Neural progenitor cell (in vitro differentiated cells): ENCODE results near the gene SMCO1. TPM values are rescaled to one million over a fixed set of nuclear protein-coding genes. Genes with fewer than 3 reads are reported as not detected.

ENCODE experiments used
- DNase-seq: peaks from one replicate; pipeline ENCODE4 v3.0.0-alpha.2; 2016; ENCODE audit warnings: low spot score
- H2AFZ ChIP-seq: fragments of 200-600 bp; sonication (generic); replicated peaks from 2 replicates; pipeline ENCODE4 v1.6.1; 2016; ENCODE audit warnings: antibody characterized with exemption
- H3F3A ChIP-seq: fragments of 200-600 bp; sonication (generic); 2 replicates; pipeline ENCODE4 v1.6.1; 2016; ENCODE audit warnings: antibody characterized with exemption, low read depth
- H3K27ac ChIP-seq: fragments of 200-600 bp; sonication (generic); 2 replicates; pipeline ENCODE4 v1.5.1; 2016; ENCODE audit warnings: mild to moderate bottlenecking
- H3K27me3 ChIP-seq: fragments of 200-600 bp; sonication (generic); 2 replicates; pipeline ENCODE4 v1.6.1; 2016; ENCODE audit warnings: mild to moderate bottlenecking, moderate library complexity
- H3K36me3 ChIP-seq: fragments of 200-600 bp; sonication (generic); 2 replicates; pipeline ENCODE4 v1.5.1; 2016
- H3K4me1 ChIP-seq: fragments of 200-600 bp; sonication (generic); 2 replicates; pipeline ENCODE4 v1.6.1; 2016; ENCODE audit warnings: mixed run types
- H3K4me2 ChIP-seq: fragments of 200-600 bp; sonication (generic); 2 replicates; pipeline ENCODE4 v1.6.1; 2016
- H3K4me3 ChIP-seq: fragments of 200-600 bp; sonication (generic); 2 replicates; pipeline ENCODE4 v1.5.1; 2016
- H3K79me2 ChIP-seq: fragments of 200-600 bp; sonication (generic); 2 replicates; pipeline ENCODE4 v1.6.1; 2016; ENCODE audit warnings: low read depth
- H3K9ac ChIP-seq: fragments of 200-600 bp; sonication (generic); 2 replicates; pipeline ENCODE4 v1.6.1; 2016
- H3K9me3 ChIP-seq: fragments of 200-600 bp; sonication (generic); 2 replicates; pipeline ENCODE4 v1.5.1; 2016; ENCODE audit warnings: low read depth
- H4K20me1 ChIP-seq: fragments of 200-600 bp; sonication (generic); 2 replicates; pipeline ENCODE4 v1.6.1; 2016; ENCODE audit warnings: low read depth
- H3K27ac Mint-ChIP-seq: 3 replicates; pipeline ENCODE4 v1.8.0; 2021; ENCODE audit warnings: mixed read lengths
- H3K27me3 Mint-ChIP-seq: 2 replicates; pipeline ENCODE4 v1.8.0; 2022; ENCODE audit warnings: low read depth, mild to moderate bottlenecking, inconsistent platforms, moderate library complexity, mixed read lengths; ENCODE audit not compliant: insufficient read depth
- H3K36me3 Mint-ChIP-seq: 3 replicates; pipeline ENCODE4 v1.8.0; 2021; ENCODE audit warnings: mixed read lengths
- H3K4me1 Mint-ChIP-seq: 3 replicates; pipeline ENCODE4 v1.8.0; 2021; ENCODE audit warnings: mixed read lengths
- H3K4me3 Mint-ChIP-seq: 3 replicates; pipeline ENCODE4 v1.8.0; 2021; ENCODE audit warnings: mild to moderate bottlenecking, moderate library complexity, mixed read lengths
- H3K9me3 Mint-ChIP-seq: 3 replicates; pipeline ENCODE4 v1.8.0; 2020; ENCODE audit warnings: mixed read lengths
- EZH2 ChIP-seq: fragments of 200-600 bp; sonication (generic); IDR thresholded peaks from 2 replicates; pipeline ENCODE4 v1.6.1; 2017; ENCODE audit warnings: antibody characterized with exemption, mild to moderate bottlenecking, moderate library complexity
- EZH2phosphoT487 ChIP-seq: fragments of 200-600 bp; sonication (generic); IDR thresholded peaks from 2 replicates; pipeline ENCODE4 v1.6.1; 2017; ENCODE audit warnings: antibody characterized with exemption
- total RNA-seq: library from RNA; depleted of rRNA; stranded (reverse); fragments of >200 nt; gene quantifications from 2 replicates; pipeline ENCODE4 v1.2.3, GENCODE V29; 2015; ENCODE audit warnings: low replicate concordance
- TF ChIP-seq, protein P1 (sequence below): fragments of 200-600 bp; sonication (generic); IDR thresholded peaks from 2 replicates; pipeline ENCODE4 v1.5.1; 2017; ENCODE audit warnings: antibody characterized with exemption, mild to moderate bottlenecking

SMCO1 gene
- total RNA-seq, 1 donor from 2014 or later, result not detected

- DNase-seq, result no peak
- no peaks in the 10 kb centered on the region for H3K9me3 ChIP-seq
- Mint-ChIP-seq H3K27me3 (no peaks in the 10 kb centered on the region), H3K27ac (no peak overlapping the region), H3K9me3 (no peaks in the 10 kb centered on the region), H3K4me1 (no peaks in the 10 kb centered on the region), H3K36me3 (peaks cover 5% of the 10 kb centered on the region), H3K4me3 (no peak overlapping the region)
- H3K4me1 ChIP-seq, result no peaks in the 10 kb centered on the region
- H3F3A ChIP-seq, result no peaks in the 10 kb centered on the region
- TF ChIP-seq EZH2 (no peak), EZH2phosphoT487 (no peak)
- TF ChIP-seq, protein P1, sequence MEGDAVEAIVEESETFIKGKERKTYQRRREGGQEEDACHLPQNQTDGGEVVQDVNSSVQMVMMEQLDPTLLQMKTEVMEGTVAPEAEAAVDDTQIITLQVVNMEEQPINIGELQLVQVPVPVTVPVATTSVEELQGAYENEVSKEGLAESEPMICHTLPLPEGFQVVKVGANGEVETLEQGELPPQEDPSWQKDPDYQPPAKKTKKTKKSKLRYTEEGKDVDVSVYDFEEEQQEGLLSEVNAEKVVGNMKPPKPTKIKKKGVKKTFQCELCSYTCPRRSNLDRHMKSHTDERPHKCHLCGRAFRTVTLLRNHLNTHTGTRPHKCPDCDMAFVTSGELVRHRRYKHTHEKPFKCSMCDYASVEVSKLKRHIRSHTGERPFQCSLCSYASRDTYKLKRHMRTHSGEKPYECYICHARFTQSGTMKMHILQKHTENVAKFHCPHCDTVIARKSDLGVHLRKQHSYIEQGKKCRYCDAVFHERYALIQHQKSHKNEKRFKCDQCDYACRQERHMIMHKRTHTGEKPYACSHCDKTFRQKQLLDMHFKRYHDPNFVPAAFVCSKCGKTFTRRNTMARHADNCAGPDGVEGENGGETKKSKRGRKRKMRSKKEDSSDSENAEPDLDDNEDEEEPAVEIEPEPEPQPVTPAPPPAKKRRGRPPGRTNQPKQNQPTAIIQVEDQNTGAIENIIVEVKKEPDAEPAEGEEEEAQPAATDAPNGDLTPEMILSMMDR, result no peak
- H3K27me3 ChIP-seq, result no peaks in the 10 kb centered on the region
- no peak overlapping the region for H3K9ac ChIP-seq
- H2AFZ ChIP-seq, result no peak overlapping the region
- H3K79me2 ChIP-seq, result no peaks in the 10 kb centered on the region
- H3K4me2 ChIP-seq, result no peak overlapping the region
- no peaks in the 10 kb centered on the region for H4K20me1 ChIP-seq
- no peak overlapping the region for H3K4me3 ChIP-seq
- no peak overlapping the region for H3K27ac ChIP-seq
- H3K36me3 ChIP-seq, result no peaks in the 10 kb centered on the region
These were observed 43.3 kb upstream of the SMCO1 start for GRCh38 chr3:196558476-196558875.

DNA sequence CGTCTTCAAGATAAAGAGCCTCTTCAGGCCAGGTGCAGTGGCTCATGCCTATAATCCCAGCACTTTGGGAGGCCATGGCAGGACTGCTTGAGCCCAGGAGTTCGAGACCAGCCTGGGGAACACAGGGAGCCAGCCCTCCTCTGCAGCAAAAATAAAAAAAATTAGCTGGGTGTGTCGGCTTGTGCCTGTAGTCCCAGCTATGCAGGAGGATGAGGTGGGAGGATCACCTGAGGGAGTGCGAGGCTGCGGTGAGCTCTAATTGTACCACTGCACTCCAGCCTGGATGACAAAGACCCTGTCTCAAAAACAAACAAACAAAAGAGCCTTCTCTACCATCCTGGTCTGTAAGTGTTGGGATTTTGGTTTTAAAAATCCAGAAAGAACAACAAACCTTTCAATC is 42.1 kb upstream of the SMCO1 start:
- Mint-ChIP-seq H3K27ac (no peak overlapping the region), H3K36me3 (peaks cover 5% of the 10 kb centered on the region), H3K4me1 (no peaks in the 10 kb centered on the region), H3K4me3 (no peak overlapping the region), H3K27me3 (no peaks in the 10 kb centered on the region), H3K9me3 (no peaks in the 10 kb centered on the region)
- no peak overlapping the region for H3K27ac ChIP-seq
- H3K27me3 ChIP-seq, result no peaks in the 10 kb centered on the region
- TF ChIP-seq EZH2phosphoT487 (no peak), EZH2 (no peak)
- TF ChIP-seq, protein P1, result no peak
- no peaks in the 10 kb centered on the region for H3K9me3 ChIP-seq
- no peak overlapping the region for H3K4me2 ChIP-seq
- H3K4me1 ChIP-seq, result no peaks in the 10 kb centered on the region
- H3K4me3 ChIP-seq, result no peak overlapping the region
- H3F3A ChIP-seq, result no peaks in the 10 kb centered on the region
- no peaks in the 10 kb centered on the region for H3K36me3 ChIP-seq
- DNase-seq, result no peak
- H4K20me1 ChIP-seq, result no peaks in the 10 kb centered on the region
- no peak overlapping the region for H3K9ac ChIP-seq
- no peaks in the 10 kb centered on the region for H3K79me2 ChIP-seq
- H2AFZ ChIP-seq, result no peak overlapping the region

DNA sequence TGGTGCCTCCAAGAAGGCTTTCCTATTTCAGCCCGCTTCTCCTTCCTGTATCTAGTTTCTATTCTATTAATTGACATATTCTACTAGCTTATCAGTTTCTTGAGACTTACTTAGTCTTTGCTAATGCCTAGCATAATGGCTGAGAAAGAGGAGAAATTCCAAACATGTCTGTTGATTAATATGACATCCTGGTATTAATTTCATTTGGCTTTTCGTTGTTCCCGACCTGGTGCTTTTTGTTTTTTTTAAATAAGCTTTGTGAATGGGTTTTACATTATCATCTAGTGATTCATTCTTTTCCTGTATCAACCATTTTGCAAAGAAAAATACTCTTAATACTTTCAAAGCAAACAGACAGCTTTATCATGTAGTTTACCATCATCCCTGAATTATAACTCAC is 40.1 kb upstream of the SMCO1 start:
- H3K9ac ChIP-seq, result peak overlapping the region; percentile 1
- no peak for TF ChIP-seq EZH2
- TF ChIP-seq EZH2phosphoT487, result no peak
- TF ChIP-seq, protein P1, result no peak

More for the DNA sequence above, 40.1 kb upstream of the SMCO1 start:
- Histone ChIP-seq H3K79me2 (no peaks in the 10 kb centered on the region), H3K27ac (no peak overlapping the region), H4K20me1 (no peaks in the 10 kb centered on the region), H3K4me3 (no peak overlapping the region), H3K27me3 (no peaks in the 10 kb centered on the region), H3K36me3 (no peaks in the 10 kb centered on the region), H3F3A (no peaks in the 10 kb centered on the region), H2AFZ (no peak overlapping the region), H3K4me2 (no peak overlapping the region), H3K4me1 (no peaks in the 10 kb centered on the region), H3K9me3 (no peaks in the 10 kb centered on the region)
- no peaks in the 10 kb centered on the region for H3K27me3 Mint-ChIP-seq
- peaks cover 4% of the 10 kb centered on the region for H3K9me3 Mint-ChIP-seq
- peaks cover 3% of the 10 kb centered on the region for H3K36me3 Mint-ChIP-seq
- no peaks in the 10 kb centered on the region for H3K4me1 Mint-ChIP-seq
- no peak overlapping the region for H3K4me3 Mint-ChIP-seq
- no peak for DNase-seq
- no peak overlapping the region for H3K27ac Mint-ChIP-seq
